Epithelial cell of prostate (primary cell): ENCODE measurements around the gene CXCL16.

Experiments used
- DNase-seq: peaks from one replicate; pipeline ENCODE4 v3.0.0-alpha.2; 2011; ENCODE audit warnings: low read depth, low spot score
- H3K27ac ChIP-seq: fragments of 450-650 bp; 2 replicates; pipeline ENCODE4 v1.5.1; 2017; ENCODE audit warnings: mild to moderate bottlenecking

The CXCL16 gene

GRCh38 chr17:4739122-4740024, at the start of gene CXCL16, which contains the start of gene ZMYND15:
Gene CXCL16 (minus strand): TSS chr17:4739928. CDS start chr17:4739339, 589 bp downstream.
Gene ZMYND15 (plus strand): TSS chr17:4739833. CDS start chr17:4740549, 716 bp downstream.
- no peak for DNase-seq
- peak within 1 kb of the TSS; percentile 72 for H3K27ac ChIP-seq

GRCh38 chr17:4788807-4789700, 49.3 kb upstream of the CXCL16 start, which contains the start of gene GLTPD2:
Gene GLTPD2 (plus strand): TSS chr17:4788964. CDS start chr17:4789012, 48 bp downstream.
- H3K27ac ChIP-seq = peak within 1 kb of the TSS; percentile 96

GRCh38 chr17:4788159-4788806, 48.6 kb upstream of the CXCL16 start:
- H3K27ac ChIP-seq = no peak overlapping the region
- no peak for DNase-seq

More at GRCh38 chr17:4788807-4789700, 49.3 kb upstream of the CXCL16 start, which contains the start of gene GLTPD2:
- DNase-seq = no peak

- no peak overlapping the region for H3K27ac ChIP-seq
Measured at GRCh38 chr17:4786516-4786915, 46.8 kb upstream of the CXCL16 start.

GRCh38 chr17:4786106-4786511, 46.4 kb upstream of the CXCL16 start, which contains the start of gene VMO1:
Gene VMO1 (minus strand): TSS chr17:4786364. CDS start chr17:4786352, 12 bp downstream.
- H3K27ac ChIP-seq = no peak within 1 kb of the TSS
- no peak for DNase-seq

More at GRCh38 chr17:4786516-4786915, 46.8 kb upstream of the CXCL16 start:
- no peak for DNase-seq

GRCh38 chr17:4785311-4786105, 45.8 kb upstream of the CXCL16 start:
- DNase-seq = no peak
- no peak overlapping the region for H3K27ac ChIP-seq

- H3K27ac ChIP-seq = no peak overlapping the region
- no peak for DNase-seq
Measured at GRCh38 chr17:4782652-4783051, 42.9 kb upstream of the CXCL16 start.

- DNase-seq = no peak
- H3K27ac ChIP-seq = no peak overlapping the region
Measured at GRCh38 chr17:4780325-4780955, 40.7 kb upstream of the CXCL16 start.

GRCh38 chr17:4777969-4778760, 38.4 kb upstream of the CXCL16 start:
- no peak overlapping the region for H3K27ac ChIP-seq
- no peak for DNase-seq

- H3K27ac ChIP-seq = no peak overlapping the region
- no peak for DNase-seq
Measured at GRCh38 chr17:4772235-4772613, 32.5 kb upstream of the CXCL16 start.

- H3K27ac ChIP-seq = no peak within 1 kb of the TSS
- DNase-seq = no peak
Measured at GRCh38 chr17:4771519-4772234, 31.9 kb upstream of the CXCL16 start, which contains the start of gene TM4SF5. Gene TM4SF5 (plus strand): TSS chr17:4771886. CDS start chr17:4771923, 37 bp downstream.

- no peak overlapping the region for H3K27ac ChIP-seq
- DNase-seq = no peak
Measured at GRCh38 chr17:4769628-4770027, 29.9 kb upstream of the CXCL16 start.

GRCh38 chr17:4768298-4768697, 28.6 kb upstream of the CXCL16 start:
- no peak for DNase-seq
- no peak overlapping the region for H3K27ac ChIP-seq

- H3K27ac ChIP-seq = no peak overlapping the region
- DNase-seq = no peak
Measured at GRCh38 chr17:4766723-4767122, 27.0 kb upstream of the CXCL16 start.

GRCh38 chr17:4766201-4766600, 26.5 kb upstream of the CXCL16 start:
- no peak overlapping the region for H3K27ac ChIP-seq
- no peak for DNase-seq

GRCh38 chr17:4764595-4764994, 24.9 kb upstream of the CXCL16 start:
- no peak for DNase-seq
- no peak overlapping the region for H3K27ac ChIP-seq

- no peak overlapping the region for H3K27ac ChIP-seq
- DNase-seq = no peak
Measured at GRCh38 chr17:4759776-4760236, 20.1 kb upstream of the CXCL16 start.
